Breast epithelium (tissue), 4 donors: Measurements from ENCODE around the gene TSKS. TPM values are rescaled to one million over a fixed set of nuclear protein-coding genes. Genes with fewer than 3 reads are reported as not detected.
A peak's percentile ranks its signal among the peaks of the same experiment; 100 is the strongest.

Experiments used
- DNase-seq, 2 donors: peaks; one replicate each; pipeline ENCODE4 v3.0.0-alpha.2; 2019; ENCODE audit warnings: low spot score in 2 of 2
- H3K27ac ChIP-seq, 2 donors: fragments of 200-600 bp; sonication (generic) in 1 of 2; one replicate each; pipeline ENCODE4 v1.5.1; 2016 to 2019; ENCODE audit warnings: mild to moderate bottlenecking in 1 of 2
- H3K27me3 ChIP-seq, 2 donors: fragments of 200-600 bp; sonication (generic) in 1 of 2; one replicate each; pipeline versions ENCODE4 v1.5.1 to v1.6.0; 2017 to 2019; ENCODE audit warnings: control low read depth in 1 of 2, mild to moderate bottlenecking in 1 of 2
- H3K36me3 ChIP-seq: fragments of 200-600 bp; one replicate; pipeline ENCODE4 v1.5.1; 2019
- H3K4me1 ChIP-seq, 2 donors: fragments of 200-600 bp; sonication (generic); one replicate each; pipeline ENCODE4 v1.5.1; 2016 to 2019; ENCODE audit warnings: control low read depth in 1 of 2
- H3K4me3 ChIP-seq, 3 donors: fragments of 200-600 bp; sonication (generic); 1 replicate in 2 of 3; 2 replicates in 1 of 3; pipeline ENCODE4 v1.5.1; 2016 to 2019; ENCODE audit warnings: mild to moderate bottlenecking in 3 of 3, moderate library complexity in 2 of 3
- H3K9me3 ChIP-seq, 2 donors: fragments of 200-600 bp; sonication (generic) in 1 of 2; one replicate each; pipeline ENCODE4 v1.5.1; 2016 to 2019; ENCODE audit warnings: control low read depth in 1 of 2
- POLR2A ChIP-seq: fragments of 450-650 bp; IDR thresholded peaks from one replicate; pipeline ENCODE4 v1.6.1; 2016; ENCODE audit warnings: antibody characterized with exemption, mild to moderate bottlenecking, moderate library complexity
- POLR2AphosphoS5 ChIP-seq, 3 donors: sonication (generic); formaldehyde crosslinking; IDR thresholded peaks; one replicate each; pipeline ENCODE4 v1.6.1; 2017; ENCODE audit warnings: antibody characterized with exemption in 3 of 3
- intact Hi-C: fragments of 100-400 bp; cut with DNase I; formaldehyde crosslinking; loops from one replicate; pipeline ENCODE4 v1.15.1; 2023; ENCODE audit warnings: low total_unique reads
- total RNA-seq, 3 donors: library from RNA; depleted of rRNA; stranded (reverse); fragments of >200 nt; gene quantifications; one replicate each; pipeline ENCODE4 v1.1.0, GENCODE V29; 2016
- TF ChIP-seq, protein P1 (sequence below), 3 donors: fragments of 450-650 bp; IDR thresholded peaks; one replicate each; pipeline ENCODE4 v1.5.1; 2016 to 2017; ENCODE audit warnings: antibody characterized with exemption in 3 of 3, mild to moderate bottlenecking in 3 of 3, moderate library complexity in 3 of 3

Gene TSKS
- total RNA-seq, 3 donors from 2014 or later: 0.33 to 0.96 TPM; not detected in 1

DNA sequence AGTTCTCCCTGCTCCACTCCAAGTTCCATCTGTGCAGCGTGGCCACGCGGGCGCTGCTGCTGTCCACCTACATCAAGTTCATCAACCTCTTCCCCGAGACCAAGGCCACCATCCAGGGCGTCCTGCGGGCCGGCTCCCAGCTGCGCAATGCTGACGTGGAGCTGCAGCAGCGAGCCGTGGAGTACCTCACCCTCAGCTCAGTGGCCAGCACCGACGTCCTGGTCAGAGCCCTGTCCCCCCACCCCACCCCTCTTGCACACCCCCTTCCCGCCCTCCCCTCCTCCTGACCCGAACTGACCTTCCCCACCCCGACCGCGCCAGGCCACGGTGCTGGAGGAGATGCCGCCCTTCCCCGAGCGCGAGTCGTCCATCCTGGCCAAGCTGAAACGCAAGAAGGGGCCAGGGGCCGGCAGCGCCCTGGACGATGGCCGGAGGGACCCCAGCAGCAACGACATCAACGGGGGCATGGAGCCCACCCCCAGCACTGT, 38.3 kb upstream of the TSKS start:
- peak overlapping the region; percentile 45 to 68 (median 51) for H3K4me3 ChIP-seq

DNA sequence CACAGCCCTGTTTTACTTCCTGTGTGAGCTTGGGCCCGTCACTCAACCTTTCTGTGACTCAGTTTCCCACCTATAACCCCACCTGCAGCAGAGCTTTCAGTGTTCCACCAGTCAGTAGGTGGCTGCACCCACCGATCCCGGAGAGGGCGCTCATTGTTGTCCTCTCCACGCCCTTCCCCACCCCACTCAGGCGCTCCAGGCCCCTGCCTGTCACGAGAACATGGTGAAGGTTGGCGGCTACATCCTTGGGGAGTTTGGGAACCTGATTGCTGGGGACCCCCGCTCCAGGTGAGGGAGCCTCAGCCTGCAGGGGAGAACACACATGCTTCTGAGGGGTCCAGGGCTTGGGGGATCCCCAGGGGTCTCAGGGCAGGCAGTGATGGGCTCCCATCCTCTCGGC, 37.7 kb upstream of the TSKS start:
- H3K36me3 ChIP-seq: peaks cover 6% of the 10 kb centered on the region

More for the DNA sequence above, 38.3 kb upstream of the TSKS start:
- Histone ChIP-seq H3K4me1 (no peaks in the 10 kb centered on the region), H3K27ac (peak overlapping the region; percentile 67 to 88), H3K27me3 (no peaks in the 10 kb centered on the region), H3K36me3 (no peaks in the 10 kb centered on the region), H3K9me3 (no peaks in the 10 kb centered on the region)
- no peak for DNase-seq
- intact Hi-C loops: no loop called here
- TF ChIP-seq, protein P1, sequence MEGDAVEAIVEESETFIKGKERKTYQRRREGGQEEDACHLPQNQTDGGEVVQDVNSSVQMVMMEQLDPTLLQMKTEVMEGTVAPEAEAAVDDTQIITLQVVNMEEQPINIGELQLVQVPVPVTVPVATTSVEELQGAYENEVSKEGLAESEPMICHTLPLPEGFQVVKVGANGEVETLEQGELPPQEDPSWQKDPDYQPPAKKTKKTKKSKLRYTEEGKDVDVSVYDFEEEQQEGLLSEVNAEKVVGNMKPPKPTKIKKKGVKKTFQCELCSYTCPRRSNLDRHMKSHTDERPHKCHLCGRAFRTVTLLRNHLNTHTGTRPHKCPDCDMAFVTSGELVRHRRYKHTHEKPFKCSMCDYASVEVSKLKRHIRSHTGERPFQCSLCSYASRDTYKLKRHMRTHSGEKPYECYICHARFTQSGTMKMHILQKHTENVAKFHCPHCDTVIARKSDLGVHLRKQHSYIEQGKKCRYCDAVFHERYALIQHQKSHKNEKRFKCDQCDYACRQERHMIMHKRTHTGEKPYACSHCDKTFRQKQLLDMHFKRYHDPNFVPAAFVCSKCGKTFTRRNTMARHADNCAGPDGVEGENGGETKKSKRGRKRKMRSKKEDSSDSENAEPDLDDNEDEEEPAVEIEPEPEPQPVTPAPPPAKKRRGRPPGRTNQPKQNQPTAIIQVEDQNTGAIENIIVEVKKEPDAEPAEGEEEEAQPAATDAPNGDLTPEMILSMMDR (IDR thresholded peaks at IDR 0.05): no peak
- TF ChIP-seq POLR2AphosphoS5 (IDR thresholded peaks at IDR 0.05) (no peak), POLR2A (no peak)

GRCh38 chr19:49799798-49800376, 36.8 kb upstream of the TSKS start:
- Histone ChIP-seq H3K9me3 (no peaks in the 10 kb centered on the region), H3K36me3 (peaks cover 13% of the 10 kb centered on the region), H3K27me3 (no peaks in the 10 kb centered on the region), H3K27ac (no peak overlapping the region), H3K4me1 (no peaks in the 10 kb centered on the region), H3K4me3 (no peak overlapping the region)
- TF ChIP-seq, protein P1 (IDR thresholded peaks at IDR 0.05): no peak
- no peak for TF ChIP-seq POLR2AphosphoS5 (IDR thresholded peaks at IDR 0.05)
- TF ChIP-seq POLR2A: no peak
- intact Hi-C loops: no loop called here
- no peak for DNase-seq

More for the DNA sequence above, 37.7 kb upstream of the TSKS start:
- H3K9me3 ChIP-seq: no peaks in the 10 kb centered on the region
- peak overlapping the region in 1 of 2 donors; percentile 88 for H3K27ac ChIP-seq
- H3K4me1 ChIP-seq: no peaks in the 10 kb centered on the region
- no peak for DNase-seq
- intact Hi-C loops: no loop called here
- TF ChIP-seq POLR2AphosphoS5 (IDR thresholded peaks at IDR 0.05): no peak
- TF ChIP-seq, protein P1 (IDR thresholded peaks at IDR 0.05): no peak
- no peak for TF ChIP-seq POLR2A
- no peaks in the 10 kb centered on the region for H3K27me3 ChIP-seq
- peak overlapping the region in 1 of 3 donors; percentile 68 for H3K4me3 ChIP-seq

GRCh38 chr19:49799271-49799797, 36.2 kb upstream of the TSKS start:
- peaks cover 13% of the 10 kb centered on the region for H3K36me3 ChIP-seq
- TF ChIP-seq, protein P1 (IDR thresholded peaks at IDR 0.05): no peak
- no peak for DNase-seq
- no peaks in the 10 kb centered on the region for H3K27me3 ChIP-seq
- H3K4me1 ChIP-seq: no peaks in the 10 kb centered on the region
- H3K9me3 ChIP-seq: no peaks in the 10 kb centered on the region
- no peak overlapping the region for H3K27ac ChIP-seq
- no peak overlapping the region for H3K4me3 ChIP-seq
- intact Hi-C loops: no loop called here

DNA sequence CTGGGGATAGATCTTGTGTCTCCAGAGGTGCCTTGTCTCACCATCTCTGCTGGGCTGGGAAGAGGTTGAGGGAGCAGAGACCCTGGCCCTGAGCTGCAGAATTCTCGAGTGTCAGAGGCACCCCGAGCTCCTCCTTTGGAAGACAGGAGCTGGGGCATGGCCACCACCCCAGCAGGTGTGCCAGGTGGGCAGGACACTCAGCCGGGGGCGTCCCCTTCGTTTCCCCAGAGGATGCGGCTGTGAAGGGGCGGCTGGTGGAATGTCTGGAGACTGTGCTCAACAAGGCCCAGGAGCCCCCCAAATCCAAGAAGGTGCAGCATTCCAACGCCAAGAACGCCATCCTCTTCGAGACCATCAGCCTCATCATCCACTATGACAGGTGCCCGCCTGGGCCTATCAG, 35.5 kb upstream of the TSKS start:
- no peak for DNase-seq
- TF ChIP-seq, protein P1 (IDR thresholded peaks at IDR 0.05): no peak
- no peak for TF ChIP-seq POLR2AphosphoS5 (IDR thresholded peaks at IDR 0.05)
- no peaks in the 10 kb centered on the region for H3K27me3 ChIP-seq
- intact Hi-C loops: loop anchor here (1.0 kb wide), 1 partner anchor 49 kb away; no protein-coding TSS in a partner anchor
- H3K9me3 ChIP-seq: no peaks in the 10 kb centered on the region
- no peak overlapping the region for H3K27ac ChIP-seq
- H3K4me1 ChIP-seq: no peaks in the 10 kb centered on the region
- peaks cover 13% of the 10 kb centered on the region for H3K36me3 ChIP-seq
- H3K4me3 ChIP-seq: no peak overlapping the region
